ENCODE results near the gene IRGQ.

DNA sequence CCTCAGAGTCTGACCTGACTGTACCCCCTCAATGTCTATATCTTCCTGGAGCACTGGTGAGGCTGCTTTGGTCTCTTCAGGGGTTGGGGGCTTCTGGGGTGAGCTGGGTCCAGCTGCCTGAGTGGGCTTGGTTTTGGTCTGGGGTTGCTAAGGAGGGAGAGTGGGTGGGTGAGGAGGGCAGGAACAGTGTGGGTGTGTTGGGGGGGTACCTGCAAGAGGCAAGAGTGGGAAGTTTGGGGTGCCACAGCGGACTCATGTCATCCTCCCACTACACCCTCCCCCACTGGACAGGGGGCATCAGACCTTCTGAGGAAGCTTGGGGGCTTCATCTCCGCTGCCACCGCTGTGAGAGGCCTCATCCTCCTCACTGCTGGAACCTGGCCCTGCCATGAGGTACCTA lies 49.4 kb downstream of the IRGQ start:
- no peak for TF ChIP-seq EZH2 (IDR thresholded peaks at IDR 0.05)
- no peak for TF ChIP-seq CTCF (IDR thresholded peaks at IDR 0.05)
- TF ChIP-seq EZH2phosphoT487 (IDR thresholded peaks at IDR 0.05), result no peak
